Spleen (tissue), 11 donors: ENCODE measurements around the gene ABCA9. TPM values are rescaled to one million over a fixed set of nuclear protein-coding genes. Genes with fewer than 3 reads are reported as not detected.
"Not testable (repeated sequence)": the region's sequence is repeated elsewhere in the genome, so short reads cannot be mapped to it uniquely, and the experiment has no call there.

ENCODE experiments used
- DNase-seq: peaks from one replicate; pipeline ENCODE4 v3.0.0-alpha.2; 2020
- H3K27ac ChIP-seq, 8 donors: fragments of 200-600 bp; sonication (generic) in 7 of 8; 1 replicate in 4 of 8; 2 replicates in 4 of 8; pipeline versions ENCODE4 v1.5.0 to v1.8.0; 2016 to 2021; ENCODE audit warnings: inconsistent platforms in 4 of 8, mild to moderate bottlenecking in 4 of 8, moderate library complexity in 1 of 8
- H3K27me3 ChIP-seq, 7 donors: fragments of 200-600 bp; sonication (generic) in 6 of 7; replicated peaks in 1 of 7; 1 replicate in 4 of 7; 2 replicates in 3 of 7; pipeline versions ENCODE4 v1.5.0 to v1.8.0; 2016 to 2021; ENCODE audit warnings: inconsistent platforms in 3 of 7, mild to moderate bottlenecking in 1 of 7
- H3K36me3 ChIP-seq, 6 donors: fragments of 200-600 bp; sonication (generic) in 5 of 6; 1 replicate in 4 of 6; 2 replicates in 2 of 6; pipeline versions ENCODE4 v1.5.0 to v1.8.0; 2016 to 2021; ENCODE audit warnings: inconsistent platforms in 2 of 6
- H3K4me1 ChIP-seq, 6 donors: fragments of 200-600 bp; sonication (generic) in 5 of 6; 1 replicate in 3 of 6; 2 replicates in 3 of 6; pipeline versions ENCODE4 v1.5.0 to v1.8.0; 2016 to 2021; ENCODE audit warnings: inconsistent platforms in 3 of 6
- H3K4me3 ChIP-seq, 8 donors: fragments of 200-600 bp; sonication (generic) in 7 of 8; 1 replicate in 4 of 8; 2 replicates in 4 of 8; pipeline versions ENCODE4 v1.5.0 to v1.8.0; 2016 to 2021; ENCODE audit warnings: inconsistent platforms in 4 of 8, mild to moderate bottlenecking in 4 of 8, moderate library complexity in 2 of 8
- H3K9me3 ChIP-seq, 8 donors: fragments of 200-600 bp; sonication (generic) in 7 of 8; 1 replicate in 4 of 8; 2 replicates in 4 of 8; pipeline versions ENCODE4 v1.5.0 to v1.8.0; 2016 to 2021; ENCODE audit warnings: inconsistent platforms in 4 of 8
- POLR2A ChIP-seq, 3 donors: fragments of 450-650 bp; IDR thresholded peaks; one replicate each; pipeline ENCODE4 v1.5.1; 2017; ENCODE audit warnings: antibody characterized with exemption in 3 of 3, mild to moderate bottlenecking in 1 of 3
- POLR2AphosphoS5 ChIP-seq, 3 donors: sonication (generic); formaldehyde crosslinking; IDR thresholded peaks; one replicate each; pipeline ENCODE4 v1.5.1; 2017; ENCODE audit warnings: antibody characterized with exemption in 3 of 3
- WGBS, 5 donors: extraction: QIAGEN DNeasy Blood & Tissue Kit in 3 of 5; methylation state at CpG; one replicate each; pipeline versions ENCODE4 v1.1.5 to v1.1.7; 2013 to 2018; 5-methylcytosine and 5-hydroxymethylcytosine counted together
- intact Hi-C: fragments of 100-400 bp; cut with DNase I; formaldehyde crosslinking; loops from one replicate; pipeline ENCODE4 v1.15.0; 2023; ENCODE audit warnings: low total_unique reads
- polyA plus RNA-seq, 3 donors: library from polyadenylated mRNA; stranded (reverse); fragments of 200-250 nt; gene quantifications; one replicate each; pipeline ENCODE4 v1.2.1, GENCODE V29; 2013
- total RNA-seq, 7 donors: library from RNA; depleted of rRNA in 3 of 7; stranded (reverse); fragments of >200 nt in 3 of 7; fragmentation: NEBNext Ultra II Directional in 4 of 7; extraction: Animal tissue kit (Norgen Biotek cat#: 25700) in 4 of 7; gene quantifications; one replicate each; pipeline versions ENCODE4 v1.1.0 to v1.2.1, GENCODE V29; 2016 to 2021
- TF ChIP-seq, protein P1 (sequence below), 11 experiments: fragments of 200-600 bp in 7 of 11; fragments of 450-650 bp in 4 of 11; sonication (generic) in 4 of 11; IDR thresholded peaks in 8 of 11; conservative IDR thresholded peaks in 3 of 11; 1 replicate in 7 of 11; 2 replicates in 4 of 11; pipeline versions ENCODE4 v1.4.0 to v1.8.0; 2016 to 2021; ENCODE audit warnings: antibody characterized with exemption in 11 of 11, inconsistent platforms in 4 of 11, mild to moderate bottlenecking in 1 of 11
- donor health status: healthy with polysubstance abuse.
- donor health status: DM: no; HTN: no; CAD: no; lungs with moderate emphysema.
- donor health status: DM: no; HTN: no; CAD: no.
- donor health status: Bipolar disorder and iron deficiency.
- donor health status: healthy.
- donor health status: DM: no; HTN: no; CAD: no.
- donor health status: DM: yes; HTN: yes; CAD: no.

The ABCA9 gene
- total and polyA plus RNA-seq, 10 donors: 0.30 to 5.7 (median 1.1) TPM

- H3K36me3 ChIP-seq: no peaks in the 10 kb centered on the region
- H3K27me3 ChIP-seq: no peaks in the 10 kb centered on the region
- peak overlapping the region in 5 of 8 donors; percentile 18 to 57 (median 33) for H3K4me3 ChIP-seq
- WGBS, 5 donors: 66 to 84% (median 79%) methylated on average over 4 of the region's 4 CpGs
- peak overlapping the region in 5 of 8 donors; percentile 16 to 62 (median 36) for H3K27ac ChIP-seq
- TF ChIP-seq, protein P1, sequence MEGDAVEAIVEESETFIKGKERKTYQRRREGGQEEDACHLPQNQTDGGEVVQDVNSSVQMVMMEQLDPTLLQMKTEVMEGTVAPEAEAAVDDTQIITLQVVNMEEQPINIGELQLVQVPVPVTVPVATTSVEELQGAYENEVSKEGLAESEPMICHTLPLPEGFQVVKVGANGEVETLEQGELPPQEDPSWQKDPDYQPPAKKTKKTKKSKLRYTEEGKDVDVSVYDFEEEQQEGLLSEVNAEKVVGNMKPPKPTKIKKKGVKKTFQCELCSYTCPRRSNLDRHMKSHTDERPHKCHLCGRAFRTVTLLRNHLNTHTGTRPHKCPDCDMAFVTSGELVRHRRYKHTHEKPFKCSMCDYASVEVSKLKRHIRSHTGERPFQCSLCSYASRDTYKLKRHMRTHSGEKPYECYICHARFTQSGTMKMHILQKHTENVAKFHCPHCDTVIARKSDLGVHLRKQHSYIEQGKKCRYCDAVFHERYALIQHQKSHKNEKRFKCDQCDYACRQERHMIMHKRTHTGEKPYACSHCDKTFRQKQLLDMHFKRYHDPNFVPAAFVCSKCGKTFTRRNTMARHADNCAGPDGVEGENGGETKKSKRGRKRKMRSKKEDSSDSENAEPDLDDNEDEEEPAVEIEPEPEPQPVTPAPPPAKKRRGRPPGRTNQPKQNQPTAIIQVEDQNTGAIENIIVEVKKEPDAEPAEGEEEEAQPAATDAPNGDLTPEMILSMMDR (IDR thresholded peaks at IDR 0.05 in 8 of 11, conservative IDR thresholded peaks at IDR 0.05 in 3 of 11): no peak
- no peak for TF ChIP-seq POLR2AphosphoS5 (IDR thresholded peaks at IDR 0.05)
- no peak for TF ChIP-seq POLR2A (IDR thresholded peaks at IDR 0.05)
- H3K9me3 ChIP-seq: peaks cover 0 to 5% (median 2%) of the 10 kb centered on the region in 8 donors
- peaks cover 0 to 3% (median 0%) of the 10 kb centered on the region in 6 donors for H3K4me1 ChIP-seq
- intact Hi-C loops: loop anchor here (5.0 kb wide), 1 partner anchor 168 kb away; no protein-coding TSS in a partner anchor
- no peak for DNase-seq
These were observed 106.4 kb downstream of the ABCA9 start for GRCh38 chr17:68954146-68954896.

GRCh38 chr17:68953340-68953997 is 107.3 kb downstream of the ABCA9 start:
- Histone ChIP-seq H3K4me1 (peaks cover 0 to 3% (median 0%) of the 10 kb centered on the region in 6 donors), H3K27ac (peak overlapping the region in 1 of 8 donors; percentile 62), H3K9me3 (no peaks in the 10 kb centered on the region), H3K4me3 (peak overlapping the region in 6 of 8 donors; percentile 2 to 57 (median 19)), H3K36me3 (no peaks in the 10 kb centered on the region), H3K27me3 (no peaks in the 10 kb centered on the region)
- WGBS, 5 donors: 87 to 97% (median 90%) methylated on average over 4 of the region's 4 CpGs
- intact Hi-C loops: loop anchor here (5.0 kb wide), 1 partner anchor 169 kb away; no protein-coding TSS in a partner anchor
- DNase-seq: no peak
- TF ChIP-seq, protein P1 (IDR thresholded peaks at IDR 0.05 in 8 of 11, conservative IDR thresholded peaks at IDR 0.05 in 3 of 11): no peak
- no peak for TF ChIP-seq POLR2AphosphoS5 (IDR thresholded peaks at IDR 0.05)
- no peak for TF ChIP-seq POLR2A (IDR thresholded peaks at IDR 0.05)

DNA sequence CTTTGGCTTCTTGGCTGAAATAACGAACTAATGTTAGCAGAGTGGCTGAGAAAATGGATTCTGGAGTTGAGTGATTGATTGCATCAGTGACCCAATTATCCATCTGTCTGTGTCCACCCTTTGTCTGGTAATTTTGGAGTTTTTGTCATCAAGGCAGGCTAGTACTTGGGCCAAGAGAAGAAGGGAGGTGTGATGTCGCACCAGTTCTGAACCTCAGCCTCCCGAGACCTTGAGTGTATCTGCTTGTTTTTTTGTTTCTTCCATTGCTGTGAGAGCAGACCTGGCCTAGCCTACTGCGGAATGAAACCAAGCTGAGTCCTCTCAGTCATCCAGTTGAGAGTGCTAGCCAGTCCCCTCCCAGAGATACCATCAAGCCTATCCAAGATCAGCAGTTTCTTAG is 110.0 kb downstream of the ABCA9 start:
- Histone ChIP-seq H3K27ac (no peak overlapping the region), H3K4me3 (no peak overlapping the region), H3K9me3 (peaks cover 0 to 5% (median 2%) of the 10 kb centered on the region in 8 donors), H3K36me3 (no peaks in the 10 kb centered on the region), H3K4me1 (peaks cover 0 to 3% (median 0%) of the 10 kb centered on the region in 6 donors), H3K27me3 (no peaks in the 10 kb centered on the region)
- TF ChIP-seq POLR2A (IDR thresholded peaks at IDR 0.05): no peak
- no peak for TF ChIP-seq POLR2AphosphoS5 (IDR thresholded peaks at IDR 0.05)
- TF ChIP-seq, protein P1 (IDR thresholded peaks at IDR 0.05 in 8 of 11, conservative IDR thresholded peaks at IDR 0.05 in 3 of 11): no peak
- 87 to 95% (median 90%) methylated on average over 4 of the region's 4 CpGs for WGBS, 5 donors
- intact Hi-C loops: loop anchor here (5.0 kb wide), 1 partner anchor 172 kb away; no protein-coding TSS in a partner anchor
- DNase-seq: no peak

DNA sequence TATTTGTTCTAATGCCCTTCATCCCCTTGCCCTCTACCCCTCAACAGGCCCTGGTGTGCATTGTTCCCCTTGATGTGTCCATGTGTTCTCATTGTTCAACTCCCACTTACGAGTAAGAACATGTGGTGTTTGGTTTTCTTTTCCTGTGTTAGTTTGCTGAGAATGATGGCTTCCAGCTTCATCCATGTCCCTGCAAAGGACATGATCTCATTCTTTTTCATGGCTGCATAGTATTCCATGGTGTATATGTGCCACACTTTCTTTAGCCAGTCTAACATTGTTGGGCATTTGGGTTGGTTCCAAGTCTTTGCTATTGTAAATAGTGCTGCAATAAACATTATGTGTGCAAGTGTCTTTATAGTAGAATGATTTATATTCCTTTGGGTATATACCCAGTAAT is 112.9 kb downstream of the ABCA9 start:
- H3K36me3 ChIP-seq, H3K4me1 ChIP-seq, DNase-seq, intact Hi-C loops, H3K4me3 ChIP-seq, H3K9me3 ChIP-seq, H3K27ac ChIP-seq, H3K27me3 ChIP-seq: not testable (repeated sequence)
- WGBS, 5 donors: 91 to 100% (median 97%) methylated on average over 1 of the region's 1 CpG
